ENCODE measurements around the gene DAPK2.
"Not testable (repeated sequence)": the region's sequence is repeated elsewhere in the genome, so short reads cannot be mapped to it uniquely, and the experiment has no call there.

Gene DAPK2

DNA sequence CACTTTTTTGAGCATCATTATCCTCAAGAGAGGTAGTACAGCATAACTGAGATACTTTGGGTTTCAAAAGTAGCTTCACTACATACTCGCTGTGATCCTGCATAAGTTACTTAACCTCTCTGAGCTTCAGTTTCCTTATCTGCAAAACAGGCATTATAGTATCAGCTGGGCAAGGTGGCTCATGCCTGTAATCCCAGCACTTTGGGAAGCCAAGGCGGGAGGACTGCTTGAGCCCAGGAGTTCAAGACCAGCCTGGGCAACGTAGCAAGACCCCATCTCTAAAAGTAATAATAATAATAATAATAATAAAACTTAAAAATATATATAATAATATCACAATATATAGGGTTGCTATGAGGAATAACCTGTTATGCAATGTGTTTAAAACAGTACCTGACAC lies 36.5 kb upstream of the DAPK2 start:
- Histone ChIP-seq H3K9me3 (ENCODE audit: low read depth, low read length) (no peaks in the 10 kb centered on the region), H3K36me3 (ENCODE audit: insufficient read depth, low read length) (peaks cover 36% of the 10 kb centered on the region), H3K9ac (ENCODE audit: insufficient read length) (no peak overlapping the region), H3K27ac (no peak overlapping the region), H3K4me3 (no peak overlapping the region)
- no peak for TF ChIP-seq FOXP2 (optimal IDR thresholded peaks at IDR 0.05; ENCODE audit: control extremely low read depth, extremely low read length, insufficient read depth)
- TF ChIP-seq POLR2AphosphoS5 (IDR thresholded peaks at IDR 0.05; ENCODE audit: borderline replicate concordance, low read depth, low read length), result no peak
- TF ChIP-seq EZH2 (IDR thresholded peaks at IDR 0.05), result no peak
- DNase-seq (ENCODE audit: low read depth, low spot score), result no peak

DNA sequence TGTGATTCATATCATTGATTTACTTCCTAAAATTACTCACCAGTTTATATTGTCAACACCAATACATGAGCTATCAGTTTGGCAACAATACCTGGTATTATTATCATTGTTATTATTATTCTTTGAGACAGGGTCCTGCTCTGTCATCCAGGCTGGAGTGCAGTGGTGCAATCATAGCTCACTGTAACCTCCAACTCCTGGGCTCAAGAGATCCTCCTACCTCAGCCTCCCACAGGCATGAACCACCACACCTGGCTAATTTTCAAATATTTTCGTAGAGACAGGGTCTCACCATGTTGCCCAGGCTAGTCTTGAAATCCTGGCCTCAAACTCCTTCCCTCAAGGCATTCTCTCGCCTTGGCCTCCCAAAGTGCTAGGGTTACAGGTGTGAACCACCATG lies 27.2 kb upstream of the DAPK2 start:
- H3K36me3 ChIP-seq (ENCODE audit: insufficient read depth, low read length), result peaks cover 33% of the 10 kb centered on the region
- not testable (repeated sequence) for H3K4me3 ChIP-seq; H3K9me3 ChIP-seq (ENCODE audit: low read depth, low read length); H3K9ac ChIP-seq (ENCODE audit: insufficient read length); DNase-seq (ENCODE audit: low read depth, low spot score); H3K27ac ChIP-seq

DNA sequence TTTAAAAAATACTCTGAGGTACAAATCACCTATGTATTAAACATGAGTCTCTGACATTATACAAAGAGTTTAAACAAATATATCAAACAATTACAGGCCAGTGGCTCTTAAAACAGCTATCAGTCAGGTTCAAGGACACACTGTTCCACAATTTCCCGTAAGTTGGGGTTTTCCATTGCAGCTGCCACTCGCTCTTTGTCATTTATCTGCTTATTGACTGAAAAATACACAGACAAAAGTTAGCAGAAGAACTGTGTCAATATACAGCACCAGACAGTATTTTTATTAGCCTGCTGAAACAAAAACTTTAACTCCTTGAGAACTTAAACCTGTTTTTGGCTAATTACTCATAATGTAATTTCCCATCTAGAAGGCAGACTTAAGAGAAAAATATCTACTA lies 26.5 kb upstream of the DAPK2 start:
- H3K36me3 ChIP-seq (ENCODE audit: insufficient read depth, low read length), result peaks cover 33% of the 10 kb centered on the region
- H3K27ac ChIP-seq, result no peak overlapping the region
- H3K9ac ChIP-seq (ENCODE audit: insufficient read length), result no peak overlapping the region
- DNase-seq (ENCODE audit: low read depth, low spot score), result no peak
- H3K4me3 ChIP-seq, result no peak overlapping the region
- H3K9me3 ChIP-seq (ENCODE audit: low read depth, low read length), result no peaks in the 10 kb centered on the region
- TF ChIP-seq POLR2AphosphoS5 (IDR thresholded peaks at IDR 0.05; ENCODE audit: borderline replicate concordance, low read depth, low read length) (no peak), EZH2 (IDR thresholded peaks at IDR 0.05) (no peak), FOXP2 (optimal IDR thresholded peaks at IDR 0.05; ENCODE audit: control extremely low read depth, extremely low read length, insufficient read depth) (no peak)

DNA sequence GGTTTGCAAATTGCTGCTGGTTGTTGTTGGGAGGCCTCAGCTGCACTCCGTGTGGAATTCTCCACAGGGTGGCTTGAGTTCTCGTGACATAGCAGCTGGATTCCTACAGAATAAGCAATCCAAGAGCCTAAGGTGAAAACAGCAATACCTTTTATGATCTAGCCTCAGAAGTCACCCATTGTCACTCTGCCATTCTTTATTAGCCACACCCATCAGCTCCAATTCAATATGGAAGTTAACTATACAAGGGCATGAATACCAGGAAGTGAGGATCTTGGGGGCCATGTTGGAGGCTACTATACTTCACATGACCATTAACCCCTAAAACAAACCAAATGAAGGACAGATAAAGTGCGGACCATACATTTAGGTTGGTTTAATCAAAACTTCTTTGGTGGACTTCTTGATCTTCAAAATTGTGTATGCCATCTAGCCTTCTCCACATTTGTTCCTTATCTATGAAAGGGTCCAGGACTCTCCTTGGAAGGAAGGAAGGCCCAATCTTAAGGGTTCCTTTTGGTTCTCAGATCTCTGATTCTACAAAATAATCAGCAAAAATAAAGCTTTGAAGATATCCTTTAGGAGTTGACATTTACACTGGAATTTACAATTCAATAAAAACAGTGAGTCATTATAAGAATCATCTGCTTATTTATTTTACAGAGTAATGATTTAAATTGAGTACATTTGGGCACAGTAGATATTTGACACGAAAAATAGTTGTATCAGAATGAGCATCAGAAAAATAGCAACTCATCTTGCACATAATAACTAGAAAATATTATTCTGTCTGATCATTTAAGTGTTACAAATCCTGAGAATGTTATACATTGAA lies 25.9 kb upstream of the DAPK2 start:
- no peak for DNase-seq (ENCODE audit: low read depth, low spot score)
- no peak overlapping the region for H3K27ac ChIP-seq
- H3K4me3 ChIP-seq, result no peak overlapping the region
- H3K9me3 ChIP-seq (ENCODE audit: low read depth, low read length), result no peaks in the 10 kb centered on the region
- H3K9ac ChIP-seq (ENCODE audit: insufficient read length), result no peak overlapping the region
- H3K36me3 ChIP-seq (ENCODE audit: insufficient read depth, low read length), result peaks cover 29% of the 10 kb centered on the region
- TF ChIP-seq EZH2 (IDR thresholded peaks at IDR 0.05), result no peak
- no peak for TF ChIP-seq POLR2AphosphoS5 (IDR thresholded peaks at IDR 0.05; ENCODE audit: borderline replicate concordance, low read depth, low read length)
- TF ChIP-seq FOXP2 (optimal IDR thresholded peaks at IDR 0.05; ENCODE audit: control extremely low read depth, extremely low read length, insufficient read depth), result no peak

DNA sequence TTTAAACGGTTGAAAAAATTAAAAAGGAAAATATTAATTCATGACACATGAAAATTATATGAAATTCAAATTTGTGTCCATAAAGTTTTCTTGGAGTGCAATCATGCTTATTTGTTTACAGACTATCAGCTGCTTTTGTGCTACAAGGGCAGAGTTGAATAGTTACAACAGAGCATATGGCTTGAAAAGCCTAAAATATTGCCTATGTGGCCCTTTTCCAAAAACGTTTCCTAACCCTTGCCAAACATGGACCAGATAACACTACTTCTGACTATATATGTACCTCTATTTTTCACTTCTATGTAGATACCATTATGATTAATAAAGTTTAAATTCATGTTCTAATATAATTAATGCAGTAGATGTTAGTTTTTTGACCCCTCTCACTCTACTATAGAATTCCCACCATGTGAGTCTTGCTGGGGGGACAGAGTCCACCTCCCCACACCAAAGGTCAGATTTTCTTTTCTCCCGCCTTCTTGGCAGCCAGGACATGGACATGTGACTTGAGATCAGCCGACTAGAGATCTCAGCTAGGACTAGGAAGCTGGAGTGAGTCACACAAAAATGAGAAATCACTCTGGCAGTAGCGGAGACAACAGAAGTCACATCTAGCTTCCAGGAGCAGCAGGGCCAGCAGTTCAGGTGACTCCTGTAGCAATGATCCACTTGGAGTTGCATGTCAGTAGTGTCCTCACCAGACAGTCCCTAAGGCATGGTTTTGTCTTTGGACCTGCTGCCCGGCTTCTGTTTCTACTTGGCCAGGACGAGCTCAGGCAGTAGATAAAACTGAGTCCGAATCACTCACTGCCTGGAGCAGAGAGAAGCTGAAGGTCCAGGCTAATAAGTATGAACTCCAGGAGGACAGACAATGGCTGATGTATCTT lies 24.9 kb upstream of the DAPK2 start:
- H3K27ac ChIP-seq, result no peak overlapping the region
- TF ChIP-seq FOXP2 (optimal IDR thresholded peaks at IDR 0.05; ENCODE audit: control extremely low read depth, extremely low read length, insufficient read depth) (no peak), EZH2 (IDR thresholded peaks at IDR 0.05) (no peak), POLR2AphosphoS5 (IDR thresholded peaks at IDR 0.05; ENCODE audit: borderline replicate concordance, low read depth, low read length) (no peak)
- no peak overlapping the region for H3K9ac ChIP-seq (ENCODE audit: insufficient read length)
- peaks cover 29% of the 10 kb centered on the region for H3K36me3 ChIP-seq (ENCODE audit: insufficient read depth, low read length)
- DNase-seq (ENCODE audit: low read depth, low spot score), result no peak
- H3K4me3 ChIP-seq, result no peak overlapping the region
- no peaks in the 10 kb centered on the region for H3K9me3 ChIP-seq (ENCODE audit: low read depth, low read length)

DNA sequence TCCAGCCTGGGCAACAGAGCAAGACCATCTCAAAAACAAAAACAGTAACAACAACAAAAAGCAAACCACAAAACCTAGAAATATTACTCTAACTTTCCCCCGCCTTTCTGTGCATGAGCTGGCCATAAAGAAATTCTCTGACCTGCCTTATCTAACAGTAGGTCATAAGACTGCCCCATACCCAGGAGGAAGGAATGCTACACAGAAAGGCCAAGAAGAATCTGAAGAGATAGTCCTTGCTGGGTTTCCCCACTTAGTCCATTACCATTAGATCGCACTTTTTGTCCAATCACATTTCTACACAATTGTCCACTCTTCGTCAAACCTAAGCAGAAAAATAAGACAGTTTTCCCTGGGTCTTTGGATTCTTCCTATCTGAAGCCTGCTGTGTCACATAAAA lies 23.8 kb upstream of the DAPK2 start:
- Histone ChIP-seq H3K9ac (ENCODE audit: insufficient read length) (no peak overlapping the region), H3K36me3 (ENCODE audit: insufficient read depth, low read length) (peaks cover 29% of the 10 kb centered on the region), H3K4me3 (no peak overlapping the region), H3K27ac (no peak overlapping the region), H3K9me3 (ENCODE audit: low read depth, low read length) (no peaks in the 10 kb centered on the region)
- DNase-seq (ENCODE audit: low read depth, low spot score), result no peak
- TF ChIP-seq POLR2AphosphoS5 (IDR thresholded peaks at IDR 0.05; ENCODE audit: borderline replicate concordance, low read depth, low read length) (no peak), FOXP2 (optimal IDR thresholded peaks at IDR 0.05; ENCODE audit: control extremely low read depth, extremely low read length, insufficient read depth) (no peak), EZH2 (IDR thresholded peaks at IDR 0.05) (no peak)

DNA sequence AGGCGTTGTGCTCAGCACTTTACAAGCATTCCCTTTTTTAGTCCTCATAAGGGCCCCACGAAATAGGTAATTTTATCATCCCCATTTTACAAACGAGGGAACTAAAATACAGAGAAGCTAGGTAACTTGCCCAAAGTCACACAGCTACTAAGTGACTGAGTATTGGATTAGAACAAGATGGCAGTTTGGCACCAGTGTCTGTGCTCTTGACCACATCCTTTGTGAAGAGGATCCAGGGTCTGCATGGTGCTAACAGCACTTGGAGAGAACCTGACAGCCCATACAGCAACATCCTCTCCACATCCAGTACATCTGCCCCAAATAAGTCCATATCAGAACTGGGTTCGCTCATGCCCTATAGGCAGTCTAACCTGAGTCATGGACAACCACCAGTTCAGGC lies 21.8 kb upstream of the DAPK2 start:
- H3K4me3 ChIP-seq, result no peak overlapping the region
- no peaks in the 10 kb centered on the region for H3K9me3 ChIP-seq (ENCODE audit: low read depth, low read length)
- no peak for DNase-seq (ENCODE audit: low read depth, low spot score)
- no peak for TF ChIP-seq POLR2AphosphoS5 (IDR thresholded peaks at IDR 0.05; ENCODE audit: borderline replicate concordance, low read depth, low read length)
- no peak for TF ChIP-seq EZH2 (IDR thresholded peaks at IDR 0.05)
- no peak for TF ChIP-seq FOXP2 (optimal IDR thresholded peaks at IDR 0.05; ENCODE audit: control extremely low read depth, extremely low read length, insufficient read depth)
- peaks cover 12% of the 10 kb centered on the region for H3K36me3 ChIP-seq (ENCODE audit: insufficient read depth, low read length)
- no peak overlapping the region for H3K9ac ChIP-seq (ENCODE audit: insufficient read length)
- H3K27ac ChIP-seq, result no peak overlapping the region

DNA sequence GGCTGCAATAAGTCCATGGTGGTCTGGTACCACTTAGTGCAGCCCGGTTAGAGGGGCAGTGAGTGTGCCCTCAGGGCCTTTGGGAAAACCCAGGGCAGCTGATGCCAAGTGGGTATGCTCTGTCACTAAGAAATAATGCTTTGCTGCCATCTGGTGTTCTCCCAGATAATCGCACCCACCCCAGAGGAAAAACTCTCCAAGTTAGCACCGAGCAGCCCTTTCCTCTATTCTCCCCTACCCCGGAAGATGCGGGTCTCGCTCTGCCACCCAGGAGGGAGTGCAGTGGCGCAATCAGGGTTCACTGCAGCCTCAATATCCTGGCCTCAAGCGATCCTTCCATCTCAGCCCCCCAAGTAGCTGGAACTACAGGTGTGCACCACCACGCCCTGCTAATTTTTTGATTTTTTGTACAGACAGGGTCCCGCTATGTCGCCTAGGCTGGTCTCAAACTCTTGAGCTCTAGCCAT lies 21.3 kb upstream of the DAPK2 start:
- DNase-seq (ENCODE audit: low read depth, low spot score), result peak; percentile 64
- Histone ChIP-seq H3K9me3 (ENCODE audit: low read depth, low read length) (no peaks in the 10 kb centered on the region), H3K4me3 (no peak overlapping the region), H3K27ac (no peak overlapping the region), H3K36me3 (ENCODE audit: insufficient read depth, low read length) (peaks cover 12% of the 10 kb centered on the region), H3K9ac (ENCODE audit: insufficient read length) (no peak overlapping the region)
- no peak for TF ChIP-seq FOXP2 (optimal IDR thresholded peaks at IDR 0.05; ENCODE audit: control extremely low read depth, extremely low read length, insufficient read depth)
- TF ChIP-seq POLR2AphosphoS5 (IDR thresholded peaks at IDR 0.05; ENCODE audit: borderline replicate concordance, low read depth, low read length), result no peak
- TF ChIP-seq EZH2 (IDR thresholded peaks at IDR 0.05), result no peak
